Midbrain (tissue), 1 donor: ENCODE results near the gene RRAGC.
"Not testable (repeated sequence)": the region's sequence is repeated elsewhere in the genome, so short reads cannot be mapped to it uniquely, and the experiment has no call there.

Experiments
- DNase-seq: peaks from one replicate; lab custom pipeline; 2025; lab: John Stamatoyannopoulos, UW

The RRAGC gene

DNA sequence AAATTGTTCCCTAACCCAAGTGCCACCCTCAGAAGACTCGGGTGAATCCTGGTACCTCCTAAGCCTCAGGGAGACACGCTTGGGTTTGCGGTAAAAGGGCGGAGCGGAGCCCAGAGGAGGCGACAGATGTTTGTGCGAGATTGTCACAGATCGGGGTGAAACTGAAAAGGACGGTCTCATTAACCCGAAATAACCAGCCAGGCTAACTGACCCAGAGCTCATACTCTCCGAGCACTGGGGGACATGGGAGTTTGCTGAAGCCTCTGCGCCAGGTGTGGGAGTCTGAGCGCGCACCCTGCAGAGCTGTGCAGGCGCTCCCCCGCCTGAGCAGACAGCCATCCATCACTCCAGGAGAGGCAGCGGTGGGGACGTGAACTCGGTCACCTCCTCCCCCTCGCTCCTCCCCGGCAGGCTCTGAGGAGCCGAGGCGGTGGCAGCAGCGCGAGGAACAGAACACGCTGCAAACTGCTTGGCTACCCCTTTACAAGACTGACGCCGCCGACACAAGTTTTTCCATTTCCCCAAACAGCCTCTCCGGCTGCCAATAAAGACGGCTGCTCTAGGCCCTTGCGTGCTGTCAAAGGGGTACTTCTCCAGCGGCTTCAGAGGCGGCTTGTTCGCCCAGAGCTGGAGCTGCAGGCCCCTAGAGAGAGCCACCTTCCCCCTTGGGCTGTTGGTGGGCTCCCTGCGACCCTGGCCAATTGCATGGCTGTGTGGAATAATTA, 43.5 kb downstream of the RRAGC start:
- DNase-seq: no peak

DNA sequence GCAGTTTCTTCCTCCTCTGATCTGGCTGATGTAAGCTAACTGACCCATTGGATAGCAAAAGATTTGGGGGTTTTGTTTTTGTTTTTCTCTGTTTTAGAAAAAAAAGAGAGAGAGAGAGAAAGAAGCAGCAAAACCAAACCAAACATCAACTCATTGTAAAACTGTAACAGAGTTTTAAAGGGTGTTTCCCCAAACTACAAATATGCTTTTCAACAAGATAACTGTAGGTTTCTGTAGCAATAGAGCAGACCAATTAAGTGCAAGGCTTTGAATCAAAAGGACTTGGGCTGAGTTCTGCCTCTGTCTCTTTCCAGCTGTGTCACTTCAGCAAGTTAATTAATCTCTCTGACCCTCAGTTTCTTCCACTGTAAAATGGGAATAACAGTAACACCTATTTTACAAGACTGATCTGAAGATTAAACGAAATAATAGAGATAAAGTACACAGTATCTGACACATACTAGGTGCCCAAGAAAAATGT, 44.5 kb downstream of the RRAGC start:
- DNase-seq: no peak

DNA sequence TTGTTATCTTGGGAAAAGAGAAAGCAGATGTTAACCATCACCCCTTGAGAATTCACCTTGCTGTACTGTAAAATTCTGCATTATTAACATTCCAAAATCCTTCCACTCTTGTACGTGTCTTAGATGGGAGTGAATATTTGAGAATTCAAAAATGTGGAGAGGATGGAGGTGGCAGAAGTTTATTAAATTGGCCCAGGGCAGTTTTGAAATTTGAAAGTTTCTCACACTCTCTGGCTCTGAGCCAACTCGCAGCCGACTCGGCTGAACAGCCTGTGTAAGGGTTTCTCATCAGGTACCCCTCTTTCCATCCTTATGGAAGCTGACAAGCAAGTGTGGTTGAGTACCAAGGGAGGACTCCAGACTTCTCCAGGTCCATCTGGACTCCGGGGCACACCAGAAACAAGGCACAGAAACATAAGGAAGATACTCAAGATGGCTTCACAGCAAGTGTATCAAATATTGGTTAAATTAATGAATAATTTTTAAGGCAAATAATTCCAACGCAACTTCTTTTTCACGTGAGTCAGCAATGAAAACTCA, 45.1 kb downstream of the RRAGC start:
- no peak for DNase-seq

DNA sequence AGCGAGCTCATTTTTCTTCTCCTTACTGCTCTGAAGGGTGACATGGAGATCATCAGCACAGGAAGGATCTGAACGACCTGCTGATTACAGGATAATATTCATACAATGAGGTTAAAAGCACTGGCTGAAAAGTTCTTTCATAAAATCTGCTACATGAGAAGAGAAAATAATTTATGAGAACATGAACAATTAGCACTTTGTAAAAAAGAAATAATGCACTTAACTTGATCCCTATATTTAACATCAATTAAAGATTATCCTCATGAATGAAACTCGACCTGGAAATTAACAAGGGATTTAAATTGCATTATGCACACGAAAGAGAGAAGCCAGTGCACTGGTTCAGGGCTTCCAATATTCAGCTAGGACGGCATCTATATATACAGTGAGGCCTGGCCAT, 46.6 kb downstream of the RRAGC start:
- DNase-seq: no peak

DNA sequence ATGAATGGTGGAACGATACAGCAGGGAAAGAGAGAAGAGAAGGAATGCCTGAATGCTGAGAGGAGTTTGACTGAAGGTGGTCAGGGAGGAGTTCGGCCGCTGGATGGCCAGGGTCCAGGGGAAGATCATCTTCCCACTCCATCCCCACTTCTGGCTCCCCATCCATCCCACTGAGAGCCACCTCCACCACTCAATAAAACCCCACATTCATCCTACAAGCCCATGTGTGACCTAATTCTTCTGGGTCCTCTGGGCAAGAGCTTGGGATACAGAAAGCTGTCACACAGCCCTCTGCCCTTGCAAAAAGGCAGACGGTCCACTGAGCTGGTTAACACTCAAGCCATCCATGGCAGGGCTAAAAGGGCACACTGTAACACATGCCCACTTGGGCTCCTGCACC, 48.1 kb downstream of the RRAGC start:
- DNase-seq: not testable (repeated sequence)

DNA sequence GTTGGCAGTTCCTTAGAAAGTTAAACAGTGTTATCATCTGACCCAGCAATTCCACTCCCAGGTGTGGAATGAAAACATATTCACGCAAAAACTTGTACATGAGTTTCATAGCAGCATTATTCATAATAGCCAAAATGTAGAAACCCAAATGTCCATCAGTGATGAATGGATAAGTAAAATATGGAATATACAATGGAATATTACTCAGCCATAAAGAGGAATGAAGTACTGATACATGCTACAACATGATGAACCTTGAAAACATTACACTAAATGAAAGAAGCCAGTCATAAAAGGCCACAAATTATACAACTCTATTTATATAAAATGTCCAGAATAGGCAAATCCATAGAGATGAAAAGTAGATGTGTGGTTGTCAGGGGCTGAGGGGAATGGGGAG, 53.5 kb downstream of the RRAGC start:
- no peak for DNase-seq

DNA sequence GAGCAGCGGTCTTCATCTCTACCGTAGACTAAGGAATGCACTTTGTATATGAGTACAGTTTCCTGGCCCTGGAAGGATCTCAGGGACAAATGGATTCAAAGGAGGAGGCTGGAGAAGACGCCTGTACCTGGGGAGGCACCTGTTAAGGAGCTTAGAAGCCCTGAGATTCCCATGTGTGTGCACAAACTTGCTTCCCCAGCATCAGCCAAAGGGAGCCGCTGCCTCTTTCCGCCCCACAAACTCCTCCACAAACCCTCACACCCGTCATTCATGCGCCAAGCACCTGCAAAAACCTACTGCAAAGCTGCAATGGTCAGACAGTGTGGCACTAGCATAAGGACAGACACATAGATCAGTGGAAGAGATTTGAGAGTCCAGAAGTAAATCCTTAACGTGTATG, 54.5 kb downstream of the RRAGC start:
- no peak for DNase-seq

DNA sequence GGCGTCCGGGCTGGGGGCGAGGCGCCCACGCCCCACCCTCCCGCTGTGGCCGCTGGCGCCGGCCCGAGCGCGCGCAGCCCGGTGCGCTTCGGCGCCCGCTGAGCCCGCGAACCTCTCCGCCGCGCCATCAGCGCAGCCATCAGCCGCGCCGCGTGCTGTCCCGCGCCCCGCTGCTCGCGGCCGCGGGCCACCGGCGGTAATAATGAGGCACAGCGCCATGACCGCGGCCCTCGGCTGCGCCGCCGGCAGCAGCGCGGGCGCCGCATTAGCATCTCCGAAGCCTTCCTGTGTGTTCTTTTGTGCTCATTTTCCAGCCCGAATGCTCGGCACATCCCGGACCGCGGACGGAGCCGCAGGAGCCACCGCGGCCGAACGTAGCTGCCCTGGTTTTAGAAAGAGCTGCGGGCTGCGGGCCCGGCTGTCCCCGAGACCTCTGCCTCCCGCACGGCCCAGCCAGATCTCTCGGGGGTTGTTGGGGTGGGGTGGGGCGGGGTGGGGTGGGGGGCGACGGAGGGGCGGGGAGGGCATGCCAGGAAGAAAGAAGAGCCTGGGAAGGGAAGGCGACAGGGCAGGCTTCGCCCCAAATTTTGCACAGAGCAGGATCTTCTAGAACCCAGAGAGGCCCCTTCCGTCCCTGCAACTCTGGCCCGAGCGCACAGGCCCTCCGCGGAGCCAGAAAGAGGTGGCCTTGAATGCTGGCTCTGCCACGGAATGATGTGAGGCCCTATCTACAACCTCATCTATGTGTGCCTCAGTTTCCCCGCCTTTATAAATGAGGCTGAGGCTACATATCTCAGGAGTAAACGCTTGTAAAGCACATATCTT, 55.3 kb downstream of the RRAGC start:
- DNase-seq: peak; percentile 5

DNA sequence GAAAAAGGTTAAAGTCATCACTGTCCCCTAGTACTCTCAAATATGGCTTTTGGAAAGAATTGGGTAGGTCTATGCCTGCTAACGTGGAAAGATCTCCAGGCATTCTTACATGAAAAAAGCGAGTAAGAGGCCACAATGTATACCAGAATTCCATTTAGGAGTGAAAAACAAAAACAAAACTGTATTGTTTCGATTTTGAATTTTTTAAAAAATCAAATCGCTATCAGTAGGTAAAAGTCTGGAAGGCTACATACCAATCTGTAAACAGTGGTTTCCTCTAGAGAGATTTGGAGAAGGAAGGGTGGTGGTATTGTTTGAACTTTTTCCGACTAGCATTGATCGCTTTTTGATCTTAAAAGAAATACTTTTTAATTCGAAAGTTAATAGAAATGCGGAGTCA, 55.9 kb downstream of the RRAGC start:
- DNase-seq: no peak

DNA sequence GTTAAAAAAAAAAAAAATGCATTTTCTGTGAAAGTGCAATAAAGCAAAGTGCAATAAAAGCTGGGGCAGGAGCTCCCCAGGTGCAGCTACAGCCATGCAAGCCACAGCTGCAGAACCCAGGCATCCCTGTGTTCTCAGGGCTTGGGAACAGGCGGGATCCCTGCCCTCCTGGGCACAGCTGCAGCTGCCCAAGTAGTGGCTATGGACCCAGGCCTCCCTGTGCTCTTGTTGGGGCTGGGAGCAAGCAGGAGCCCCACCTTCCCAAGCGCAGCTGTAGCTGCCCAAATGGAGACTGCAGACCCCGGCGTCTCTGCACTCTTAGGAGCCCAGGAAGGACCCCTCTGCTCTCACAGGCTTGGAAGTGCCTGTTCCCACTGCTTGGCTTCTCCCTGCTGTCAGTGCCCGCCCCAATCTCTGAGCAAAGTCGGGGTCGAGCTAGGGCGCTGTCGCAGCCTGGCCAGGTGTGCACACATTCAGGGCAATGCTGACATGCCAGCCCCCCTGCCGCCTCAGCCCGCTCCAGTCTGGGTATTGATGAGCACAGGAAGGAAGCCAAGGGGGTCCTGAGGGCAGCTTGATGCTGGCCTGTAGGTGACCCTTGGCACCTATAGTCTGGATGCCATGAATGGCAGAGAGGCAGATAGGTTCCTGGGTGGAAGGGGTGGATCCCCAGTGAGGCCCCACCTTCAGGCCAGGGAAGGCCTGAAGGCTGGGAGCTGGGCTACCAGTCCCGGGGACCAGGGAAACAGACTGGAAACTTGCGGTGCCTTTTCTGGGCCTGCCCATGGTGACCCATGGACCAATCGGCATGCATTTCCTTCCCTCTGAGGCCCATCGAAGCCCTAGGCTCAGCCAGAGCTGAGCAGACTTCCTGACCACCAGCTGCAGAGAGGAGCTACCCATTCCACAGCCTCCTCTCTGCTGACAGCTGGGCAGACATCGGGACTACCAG, 58.6 kb downstream of the RRAGC start:
- no peak for DNase-seq

DNA sequence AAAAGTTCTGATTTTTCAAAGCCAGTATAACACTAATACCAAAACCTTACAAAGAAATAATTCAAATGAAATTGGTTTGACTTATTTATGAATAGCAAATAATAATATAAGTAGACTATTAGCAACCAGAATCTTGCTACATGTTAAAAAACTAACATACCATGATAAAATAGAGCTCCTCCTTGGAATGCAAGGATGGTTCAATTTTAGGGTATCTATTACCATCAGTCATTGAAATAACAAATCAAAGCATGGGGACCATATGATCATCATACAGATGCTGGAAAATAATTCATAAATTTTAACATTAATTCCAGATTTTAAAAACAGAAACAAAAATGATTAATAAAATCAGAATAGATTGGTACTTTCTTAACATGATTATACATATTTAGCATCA, 66.3 kb downstream of the RRAGC start:
- no peak for DNase-seq

DNA sequence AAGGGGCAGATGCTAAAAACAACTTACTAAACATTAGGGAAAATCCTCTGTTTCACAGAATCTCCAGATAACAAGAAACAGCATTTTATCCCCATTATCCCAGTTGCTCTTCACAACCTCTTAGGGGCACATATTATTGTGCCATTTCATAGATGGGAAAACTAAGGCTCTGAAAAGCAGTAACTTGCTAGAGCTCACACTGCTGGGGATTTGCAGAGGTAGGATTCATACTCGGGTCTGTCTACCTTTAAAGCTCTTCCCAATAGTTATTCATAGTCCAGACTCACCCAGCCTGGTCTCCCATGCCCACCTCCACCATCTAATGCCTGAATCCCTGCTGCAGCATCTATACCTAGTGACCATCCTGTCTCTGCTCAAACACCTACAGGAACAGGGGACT, 67.7 kb downstream of the RRAGC start:
- DNase-seq: no peak

DNA sequence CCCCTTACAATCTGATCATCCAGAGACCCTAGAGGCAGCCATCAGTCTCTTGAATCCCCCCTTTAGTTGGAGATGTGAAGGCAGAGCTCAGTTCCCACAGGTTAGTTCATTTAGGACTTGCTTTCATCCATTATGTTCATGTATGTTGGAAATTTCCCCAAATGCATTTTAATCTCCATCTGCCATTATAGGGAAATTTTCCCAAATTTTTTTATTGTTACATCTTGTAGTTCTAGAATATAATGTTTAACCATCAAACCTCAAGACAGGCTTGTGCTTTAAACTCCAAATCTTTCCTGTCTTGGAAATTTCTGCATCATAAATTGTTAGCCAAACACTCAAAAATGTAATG, 68.4 kb downstream of the RRAGC start:
- no peak for DNase-seq

DNA sequence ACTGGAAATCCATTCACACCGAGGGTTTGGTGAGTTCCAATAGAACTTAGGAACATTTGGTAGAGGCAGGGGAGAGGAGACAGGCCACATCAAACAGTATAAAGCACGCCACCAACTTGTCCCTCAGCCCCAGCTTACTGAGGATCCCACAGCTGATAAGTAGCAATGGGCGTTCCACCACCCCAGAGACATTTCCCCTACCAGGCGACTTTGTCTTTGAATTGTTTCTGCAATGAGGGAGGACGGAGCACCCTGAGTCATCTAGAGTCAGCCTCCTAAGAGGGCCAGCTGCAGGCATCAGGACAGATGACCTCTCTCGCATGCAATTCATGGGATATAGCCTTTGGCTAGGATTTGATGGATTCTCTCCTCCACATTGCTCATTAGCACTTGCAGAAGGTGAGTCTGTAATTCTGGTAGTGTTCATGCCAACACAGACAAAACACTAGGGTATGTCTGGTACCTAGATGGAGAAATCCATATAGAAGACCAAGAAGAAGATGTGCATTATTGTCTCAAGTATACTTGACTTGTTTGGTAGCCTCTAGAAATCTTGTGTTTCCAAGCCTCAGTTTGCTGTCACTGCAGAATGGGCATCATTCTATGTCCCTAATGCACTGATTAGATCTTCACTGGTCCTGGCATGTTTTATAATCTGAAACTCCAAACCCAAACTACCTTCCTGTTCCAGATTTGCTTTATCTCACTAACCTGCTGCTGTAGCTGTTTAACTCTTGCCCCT, 69.0 kb downstream of the RRAGC start:
- no peak for DNase-seq

DNA sequence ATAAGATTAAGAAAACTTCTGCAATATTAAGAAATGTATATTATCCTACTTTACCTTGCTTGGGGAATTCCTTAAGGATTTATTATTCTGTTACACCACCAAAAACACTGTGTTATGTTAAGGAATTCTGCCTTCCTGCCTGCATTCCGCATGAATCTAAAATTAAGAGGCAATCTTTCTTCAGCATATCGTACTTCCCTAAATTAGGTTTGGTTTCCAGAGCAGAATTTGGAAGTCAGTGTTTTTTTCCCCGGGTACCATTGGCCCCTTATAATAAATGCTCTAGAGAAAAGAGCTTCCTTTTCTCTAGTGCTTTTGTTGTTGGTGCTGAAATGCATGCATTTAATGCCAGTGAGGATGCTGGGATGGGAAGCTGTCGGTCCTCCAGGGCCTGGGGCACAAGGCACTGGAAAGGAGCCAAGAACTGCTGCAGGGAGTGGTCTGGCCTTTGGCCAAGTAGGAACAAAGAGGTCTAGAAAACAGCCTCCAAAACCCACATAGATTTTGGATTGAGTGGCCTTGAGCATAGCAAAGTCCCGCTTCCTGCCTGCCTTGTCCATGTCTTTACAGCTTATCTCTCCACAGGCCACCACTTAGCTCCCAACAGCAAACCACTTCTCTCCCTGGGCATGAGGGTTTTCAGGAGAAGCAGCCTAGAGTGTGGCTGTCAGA, 69.9 kb downstream of the RRAGC start:
- no peak for DNase-seq

DNA sequence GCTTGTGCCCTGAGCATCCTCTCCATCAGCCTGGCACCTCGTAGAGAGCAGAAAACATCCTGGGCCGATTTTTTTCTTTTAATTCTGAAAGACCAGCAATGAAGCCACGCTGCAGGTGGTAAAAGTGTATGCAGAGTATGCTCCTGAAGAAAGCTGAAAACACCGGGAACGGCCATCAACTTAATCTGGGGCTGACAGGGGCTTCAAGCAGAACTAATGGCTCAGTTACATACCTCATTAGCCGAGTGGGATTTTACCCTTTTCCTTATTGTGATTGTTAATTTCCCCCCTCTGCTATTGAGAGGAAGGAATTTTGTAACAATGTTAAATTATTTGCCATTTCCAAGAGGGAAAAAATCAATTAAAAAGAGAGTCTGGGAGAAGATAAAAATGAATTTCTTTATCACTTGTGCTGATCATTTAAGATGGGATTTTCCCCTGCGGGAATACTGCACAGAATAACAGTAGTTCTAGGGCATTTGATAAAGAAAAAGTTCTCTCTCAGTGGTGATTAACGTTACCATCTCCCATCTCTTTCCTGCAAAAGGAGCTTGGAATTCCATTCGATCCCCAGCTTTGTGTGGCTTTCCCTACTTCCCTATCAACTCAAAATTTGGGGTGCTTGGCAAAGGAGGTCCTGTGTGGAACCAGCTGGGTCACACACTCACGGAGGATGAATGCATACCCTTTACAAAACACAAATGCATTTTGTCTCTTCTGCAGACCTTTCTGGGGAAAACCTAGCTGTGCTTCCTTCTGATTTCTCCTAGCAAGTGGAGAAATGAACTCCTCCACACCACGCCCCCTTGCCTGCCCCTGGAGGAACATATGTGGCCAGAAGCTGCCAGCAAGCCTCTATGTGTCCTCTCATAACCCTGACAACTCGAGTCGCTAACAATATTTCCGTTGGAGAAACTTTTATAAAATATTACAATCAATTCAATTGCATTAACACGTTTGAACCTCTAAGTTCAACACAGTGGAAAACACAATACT, 70.9 kb downstream of the RRAGC start:
- DNase-seq: no peak
